Measurements from ENCODE around the gene NR2C2AP. TPM values are rescaled to one million over a fixed set of nuclear protein-coding genes. Genes with fewer than 3 reads are reported as not detected.
A peak's percentile ranks its signal among the peaks of the same experiment; 100 is the strongest.

NR2C2AP gene
- total RNA-seq, 4 donors from 2014 or later: 16.6 to 30.9 (median 24.9) TPM

DNA sequence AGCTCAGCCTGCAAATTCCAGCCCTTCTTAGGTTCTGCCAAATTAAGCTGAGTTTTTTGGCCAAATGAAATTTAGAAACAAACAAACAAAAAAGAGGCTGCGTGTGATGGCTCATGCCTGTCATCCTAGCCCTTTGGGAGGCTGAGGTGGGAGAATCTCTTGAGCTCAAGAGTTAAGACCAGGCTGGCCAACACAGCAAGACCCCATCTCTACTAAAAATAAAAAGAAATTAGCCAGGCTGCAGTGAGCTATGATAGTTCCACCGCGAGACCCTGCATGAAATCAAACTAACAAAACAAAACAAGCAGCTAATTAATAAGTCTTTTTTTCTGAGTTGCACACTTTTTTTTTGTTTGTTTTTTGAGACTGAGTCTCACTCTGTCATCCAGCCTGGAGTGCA is 26.5 kb upstream of the NR2C2AP start:
- no peak for TF ChIP-seq POLR2AphosphoS5 (IDR thresholded peaks at IDR 0.05)
- no peak for TF ChIP-seq CTCF (IDR thresholded peaks at IDR 0.05)
- TF ChIP-seq POLR2A (IDR thresholded peaks at IDR 0.05): no peak
- no peak for TF ChIP-seq EP300 (IDR thresholded peaks at IDR 0.05)
- no peak for DNase-seq (ENCODE audit: low spot score in 2 of 2)
- H3K4me3 ChIP-seq: no peak overlapping the region
- peaks cover 52% of the 10 kb centered on the region for H3K27me3 ChIP-seq
- H3K9me3 ChIP-seq: peaks cover 10% of the 10 kb centered on the region
- no peak overlapping the region for H3K27ac ChIP-seq
- H3K4me1 ChIP-seq: peaks cover 11% of the 10 kb centered on the region
- H3K36me3 ChIP-seq: no peaks in the 10 kb centered on the region
- 87% methylated on average over 3 of the region's 3 CpGs for WGBS

GRCh38 chr19:19227217-19227616 is 24.0 kb upstream of the NR2C2AP start:
- Histone ChIP-seq H3K27me3 (peaks cover 58% of the 10 kb centered on the region), H3K36me3 (no peaks in the 10 kb centered on the region), H3K9me3 (no peaks in the 10 kb centered on the region), H3K4me3 (no peak overlapping the region), H3K4me1 (peaks cover 14% of the 10 kb centered on the region), H3K27ac (no peak overlapping the region)
- TF ChIP-seq EP300 (IDR thresholded peaks at IDR 0.05) (no peak), POLR2AphosphoS5 (IDR thresholded peaks at IDR 0.05) (no peak), POLR2A (IDR thresholded peaks at IDR 0.05) (no peak), CTCF (IDR thresholded peaks at IDR 0.05) (no peak)
- DNase-seq (ENCODE audit: low spot score in 2 of 2): no peak
- WGBS: 85% methylated on average over 3 of the region's 4 CpGs

DNA sequence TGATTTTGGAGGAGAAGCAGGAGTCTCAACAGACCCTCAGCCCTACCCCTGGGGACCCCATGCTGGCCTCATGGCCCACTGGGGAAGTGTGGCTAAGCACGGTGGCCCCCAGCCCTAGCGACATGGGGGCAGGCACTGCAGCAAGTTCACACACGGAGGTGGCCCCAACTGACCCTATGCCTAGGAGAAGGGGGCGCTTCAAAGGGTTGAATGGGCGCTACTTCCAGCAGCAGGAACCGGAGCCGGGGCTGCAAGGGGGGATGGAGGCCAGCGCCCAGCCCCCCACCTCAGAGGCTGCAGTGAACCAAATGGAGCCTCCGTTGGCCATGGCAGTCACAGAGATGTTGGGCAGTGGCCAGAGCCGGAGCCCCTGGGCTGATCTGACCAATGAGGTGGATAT is 23.4 kb upstream of the NR2C2AP start:
- no peak overlapping the region for H3K27ac ChIP-seq
- TF ChIP-seq EP300 (IDR thresholded peaks at IDR 0.05): no peak
- TF ChIP-seq POLR2AphosphoS5 (IDR thresholded peaks at IDR 0.05): no peak
- TF ChIP-seq POLR2A (IDR thresholded peaks at IDR 0.05): no peak
- TF ChIP-seq CTCF (IDR thresholded peaks at IDR 0.05): no peak
- 72% methylated on average over 10 of the region's 10 CpGs for WGBS
- H3K9me3 ChIP-seq: no peaks in the 10 kb centered on the region
- H3K4me1 ChIP-seq: peaks cover 14% of the 10 kb centered on the region
- no peak overlapping the region for H3K4me3 ChIP-seq
- no peak for DNase-seq (ENCODE audit: low spot score in 2 of 2)
- H3K36me3 ChIP-seq: no peaks in the 10 kb centered on the region
- peaks cover 55% of the 10 kb centered on the region for H3K27me3 ChIP-seq

GRCh38 chr19:19226204-19226603 is 23.0 kb upstream of the NR2C2AP start:
- no peak for DNase-seq (ENCODE audit: low spot score in 2 of 2)
- Histone ChIP-seq H3K36me3 (no peaks in the 10 kb centered on the region), H3K27me3 (peaks cover 57% of the 10 kb centered on the region), H3K9me3 (no peaks in the 10 kb centered on the region), H3K4me1 (peaks cover 14% of the 10 kb centered on the region), H3K27ac (no peak overlapping the region), H3K4me3 (no peak overlapping the region)
- TF ChIP-seq CTCF (IDR thresholded peaks at IDR 0.05) (no peak), EP300 (IDR thresholded peaks at IDR 0.05) (no peak), POLR2A (IDR thresholded peaks at IDR 0.05) (no peak), POLR2AphosphoS5 (IDR thresholded peaks at IDR 0.05) (no peak)
- WGBS: 84% methylated on average over 4 of the region's 5 CpGs

DNA sequence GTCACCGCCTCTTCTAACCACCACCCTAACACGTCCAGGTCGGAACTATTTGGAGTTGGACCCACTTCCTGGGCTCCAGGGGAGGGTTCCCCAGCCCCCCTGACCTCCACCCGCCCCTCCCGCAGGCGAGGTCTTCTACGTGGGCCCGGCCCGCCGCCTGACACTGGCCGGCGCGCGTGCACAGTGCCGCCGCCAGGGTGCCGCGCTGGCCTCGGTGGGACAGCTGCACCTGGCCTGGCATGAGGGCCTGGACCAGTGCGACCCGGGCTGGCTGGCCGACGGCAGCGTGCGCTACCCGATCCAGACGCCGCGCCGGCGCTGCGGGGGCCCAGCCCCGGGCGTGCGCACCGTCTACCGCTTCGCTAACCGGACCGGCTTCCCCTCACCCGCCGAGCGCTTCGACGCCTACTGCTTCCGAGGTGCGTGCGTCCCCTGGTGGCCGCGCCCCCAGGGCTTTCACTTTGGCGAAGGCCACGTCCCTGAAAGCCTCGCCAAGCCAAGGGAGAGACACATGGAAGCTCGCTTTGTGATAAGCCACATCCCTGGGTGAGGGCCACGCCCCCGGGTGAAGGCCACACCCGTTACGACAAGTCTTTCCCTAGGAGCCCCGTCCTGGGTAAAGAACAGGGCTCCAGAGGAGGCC is 21.8 kb upstream of the NR2C2AP start:
- Histone ChIP-seq H3K27me3 (peaks cover 59% of the 10 kb centered on the region), H3K4me3 (peak overlapping the region; percentile 52)

More for the DNA sequence above, 21.8 kb upstream of the NR2C2AP start:
- H3K27ac ChIP-seq: no peak overlapping the region
- H3K36me3 ChIP-seq: no peaks in the 10 kb centered on the region
- no peaks in the 10 kb centered on the region for H3K9me3 ChIP-seq
- 15% methylated on average over 6 of the region's 59 CpGs for WGBS
- H3K4me1 ChIP-seq: peaks cover 14% of the 10 kb centered on the region
- no peak for DNase-seq (ENCODE audit: low spot score in 2 of 2)
- TF ChIP-seq POLR2AphosphoS5 (IDR thresholded peaks at IDR 0.05) (no peak), POLR2A (IDR thresholded peaks at IDR 0.05) (no peak), EP300 (IDR thresholded peaks at IDR 0.05) (no peak), CTCF (IDR thresholded peaks at IDR 0.05) (peak in 1 of 2 donors; percentile 62)
